Activated CD4-positive, alpha-beta T cell treated with anti-CD3 and anti-CD28 coated beads, Interleukin-2, Interleukin-6, amounts not matched to agents 100 ng/mL and 50 ng/mL, durations not matched to agents 16 hours and 8 hours (primary cell): ENCODE measurements around the gene KIZ.
A peak's percentile ranks its signal among the peaks of the same experiment; 100 is the strongest.

Source experiments
- DNase-seq: peaks from one replicate; pipeline ENCODE4 v3.0.0-alpha.2; 2020

KIZ gene, protein sequence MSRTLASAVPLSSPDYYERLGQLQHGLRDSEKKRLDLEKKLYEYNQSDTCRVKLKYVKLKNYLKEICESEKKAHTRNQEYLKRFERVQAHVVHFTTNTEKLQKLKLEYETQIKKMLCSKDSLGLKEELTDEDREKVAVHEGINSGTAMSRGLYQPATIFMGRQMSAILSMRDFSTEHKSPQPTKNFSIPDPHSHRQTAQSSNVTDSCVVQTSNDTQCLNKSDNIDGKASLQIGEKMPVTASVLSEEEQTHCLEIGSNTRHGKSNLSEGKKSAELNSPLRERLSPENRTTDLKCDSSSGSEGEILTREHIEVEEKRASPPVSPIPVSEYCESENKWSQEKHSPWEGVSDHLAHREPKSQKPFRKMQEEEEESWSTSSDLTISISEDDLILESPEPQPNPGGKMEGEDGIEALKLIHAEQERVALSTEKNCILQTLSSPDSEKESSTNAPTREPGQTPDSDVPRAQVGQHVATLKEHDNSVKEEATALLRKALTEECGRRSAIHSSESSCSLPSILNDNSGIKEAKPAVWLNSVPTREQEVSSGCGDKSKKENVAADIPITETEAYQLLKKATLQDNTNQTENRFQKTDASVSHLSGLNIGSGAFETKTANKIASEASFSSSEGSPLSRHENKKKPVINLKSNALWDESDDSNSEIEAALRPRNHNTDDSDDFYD

DNA sequence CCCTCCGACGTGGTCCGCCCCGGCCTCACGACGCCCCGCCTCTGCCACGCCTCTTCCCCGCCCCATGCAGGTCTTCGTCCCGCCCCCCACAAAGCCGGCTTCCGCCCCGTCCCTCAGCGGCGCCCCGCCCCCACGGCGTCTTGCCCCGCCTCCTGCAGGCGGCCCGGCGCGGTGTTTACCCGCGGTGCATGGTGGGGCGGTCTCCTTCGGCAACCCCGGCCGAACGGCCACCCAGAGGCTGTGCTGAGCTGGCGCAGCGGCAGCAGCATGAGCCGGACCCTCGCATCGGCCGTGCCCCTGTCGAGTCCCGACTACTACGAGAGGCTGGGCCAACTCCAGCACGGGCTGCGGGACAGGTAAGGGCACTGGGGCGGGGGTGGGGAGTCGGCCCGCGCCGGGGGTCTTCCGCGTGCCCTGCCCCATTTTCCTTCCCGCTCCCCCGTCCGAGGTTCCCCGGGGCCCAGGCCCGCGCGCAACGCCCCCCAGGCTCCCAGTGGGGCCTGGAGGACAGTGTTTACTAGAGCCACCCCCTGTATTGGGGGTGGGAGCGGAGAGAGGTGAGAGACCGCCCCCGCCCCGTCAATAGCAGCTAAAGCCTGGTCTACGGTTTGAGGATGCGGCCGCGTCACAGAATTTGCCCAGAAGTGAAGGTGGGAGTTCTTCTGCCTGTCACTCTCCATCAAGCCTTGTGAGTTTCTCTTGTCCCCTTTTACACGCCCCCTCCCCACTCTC, at the start of gene KIZ:
KIZ (plus strand) TSS at position 234 of the 732 bp plus-strand sequence; CDS start at position 268, 34 bp downstream.
- DNase-seq, result peak; percentile 98

DNA sequence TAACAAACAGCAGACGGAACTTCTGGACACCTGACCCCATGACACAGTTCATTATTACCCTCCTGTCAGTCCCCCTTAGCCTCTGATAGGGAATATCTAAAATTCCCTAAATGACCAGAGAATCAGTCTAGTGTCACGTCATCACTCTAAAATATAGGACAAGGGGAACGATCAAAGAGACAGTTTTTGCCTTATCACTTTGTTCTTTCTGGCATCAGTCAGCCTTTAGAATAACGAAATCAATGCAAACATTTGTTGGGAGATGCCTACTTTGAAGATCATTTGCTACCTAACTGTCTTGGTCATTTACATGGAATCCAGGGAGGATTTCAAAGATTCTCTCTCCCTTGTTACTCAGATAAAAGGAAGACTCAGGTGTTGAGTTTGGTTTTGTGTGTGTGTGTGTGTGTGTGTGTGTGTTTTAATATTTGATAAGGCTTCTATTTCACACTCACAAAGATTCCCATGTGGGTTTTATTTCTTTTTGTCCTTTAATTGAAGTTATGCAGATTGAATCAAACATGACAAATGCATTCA, 48.0 kb upstream of the KIZ start:
- no peak for DNase-seq

DNA sequence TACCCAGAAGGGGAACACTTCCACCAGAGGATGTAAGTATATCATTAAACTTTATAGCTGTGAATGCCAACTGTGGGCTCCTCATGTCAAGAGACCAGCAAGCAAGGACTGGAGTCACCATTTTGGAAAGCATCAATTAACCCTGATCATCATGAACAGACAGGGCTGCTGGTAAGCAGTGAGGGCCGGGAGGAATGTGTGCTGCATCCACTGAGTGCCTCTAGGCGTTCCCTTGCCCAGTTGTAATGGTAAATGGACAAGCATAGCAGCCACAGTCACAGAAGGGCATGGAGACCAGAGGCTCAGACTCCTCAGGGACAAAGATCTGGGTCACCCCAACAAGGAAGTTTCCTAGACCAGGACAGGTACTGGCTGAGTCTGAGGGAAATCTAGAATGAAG, 43.3 kb upstream of the KIZ start:
- no peak for DNase-seq

DNA sequence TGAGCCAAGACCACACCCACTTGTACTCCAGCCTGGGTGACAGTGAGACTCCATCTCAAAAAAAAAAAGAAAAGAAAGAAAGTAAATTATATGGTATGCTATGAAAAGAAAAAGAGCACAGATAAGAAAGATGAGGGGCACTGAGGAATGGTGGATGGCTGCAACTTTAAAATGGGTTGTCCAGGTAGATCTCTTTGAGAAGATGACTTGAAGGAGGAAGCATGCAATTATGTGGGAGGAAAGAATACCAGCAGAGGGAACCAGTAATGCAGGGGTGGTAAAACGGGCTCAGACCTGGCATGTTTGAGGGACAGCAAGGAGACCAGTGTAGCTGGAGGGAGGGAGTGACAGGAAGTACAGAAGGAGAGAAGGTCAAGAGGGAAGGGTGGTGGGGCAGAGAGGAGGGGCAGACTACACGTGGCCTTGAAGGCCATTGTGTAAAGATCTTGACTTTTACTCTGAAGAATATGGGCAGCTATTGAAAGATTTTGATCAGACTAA, 42.0 kb upstream of the KIZ start:
- DNase-seq, result no peak

DNA sequence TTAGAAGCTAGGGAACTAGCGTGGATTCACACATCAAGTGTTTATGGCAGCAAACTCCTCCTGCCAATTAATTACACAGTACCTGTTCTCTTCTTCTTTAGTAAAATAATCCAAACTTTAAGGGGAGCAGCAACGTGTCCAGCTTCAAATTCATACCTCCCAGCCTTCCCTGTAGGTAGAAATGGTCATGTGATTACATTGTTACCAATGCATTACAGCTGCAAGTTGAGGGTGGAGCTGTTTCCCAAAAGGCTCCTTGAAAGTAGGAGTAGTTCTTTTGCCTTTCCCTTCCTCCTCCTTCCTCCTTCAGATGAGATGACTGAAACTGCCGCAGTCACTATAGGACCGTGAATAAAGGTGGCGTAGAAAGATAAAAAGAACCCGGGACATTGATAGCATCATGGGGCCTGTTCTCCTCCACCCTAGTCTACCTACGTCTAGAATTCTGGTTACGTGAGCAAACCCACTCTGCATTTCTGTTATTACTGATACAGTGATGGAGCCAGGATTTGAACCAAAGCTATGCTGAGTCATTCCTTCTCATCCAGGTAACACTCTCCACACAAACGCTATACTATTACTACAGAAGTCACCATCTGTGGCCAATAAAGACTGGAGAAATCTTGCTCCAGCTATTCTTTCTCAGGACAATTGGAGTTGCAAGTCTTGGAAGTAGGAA, 37.9 kb upstream of the KIZ start:
- DNase-seq, result no peak

DNA sequence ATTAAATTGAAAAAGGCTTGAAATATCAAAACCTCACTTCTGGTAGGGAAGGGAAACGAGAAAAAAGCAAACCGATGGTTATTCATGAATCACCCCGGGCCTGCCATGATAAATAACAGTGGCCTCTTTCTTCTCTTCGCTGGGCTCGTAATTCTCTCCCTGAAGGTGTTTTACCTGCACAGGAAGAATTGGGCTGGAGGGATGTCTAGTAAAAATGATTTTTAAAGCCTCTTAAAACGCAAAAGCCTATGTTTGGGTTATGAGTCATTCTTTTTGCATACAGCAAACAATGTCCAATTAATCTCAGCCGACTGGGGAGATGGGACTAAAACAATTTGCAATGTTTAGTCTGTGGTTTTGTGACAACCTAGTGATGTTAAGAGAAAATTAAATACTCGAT, 36.5 kb upstream of the KIZ start:
- DNase-seq, result no peak

DNA sequence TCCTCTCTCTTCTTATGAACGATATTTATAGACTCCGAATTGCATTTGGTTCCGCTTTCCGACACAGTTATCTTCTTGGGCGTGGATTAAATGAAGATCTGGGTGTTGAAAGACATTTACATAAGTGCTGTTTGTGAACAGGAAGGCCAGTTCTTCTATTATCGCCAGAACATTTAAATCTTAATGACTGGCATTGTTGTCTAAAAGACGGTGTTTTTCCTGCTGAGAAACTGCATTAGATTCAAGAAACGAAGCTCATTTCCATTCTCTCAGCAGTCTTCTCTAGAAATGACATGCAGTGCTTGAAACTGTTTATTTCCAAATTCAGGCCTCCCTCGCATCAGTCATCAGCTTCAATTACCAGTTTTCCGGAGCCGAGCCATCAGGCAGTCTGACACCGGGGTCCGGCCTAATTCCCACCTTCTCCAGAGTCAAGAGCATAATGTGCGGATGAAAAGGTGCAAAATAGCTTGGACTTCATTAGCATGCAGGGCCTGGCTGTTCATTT, 35.7 kb upstream of the KIZ start:
- DNase-seq, result no peak

DNA sequence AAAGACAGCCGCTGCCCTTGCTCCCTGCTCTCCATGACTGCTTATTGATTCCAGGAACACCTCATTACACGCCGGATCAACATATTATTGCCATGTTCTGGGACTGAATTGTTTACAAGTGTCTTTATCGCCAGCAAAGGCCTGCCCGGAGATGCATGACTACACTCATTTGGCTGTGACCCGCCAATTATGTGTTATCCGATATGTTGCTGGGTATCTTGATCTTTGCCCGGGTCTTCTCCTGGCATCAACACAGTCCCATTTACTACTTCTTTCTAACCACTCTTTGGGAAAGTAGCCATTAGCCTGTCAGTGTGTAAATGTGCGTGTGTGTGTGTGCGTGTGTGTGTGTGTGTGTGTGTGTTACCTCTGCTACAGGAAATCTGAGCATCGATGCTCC, 35.2 kb upstream of the KIZ start:
- no peak for DNase-seq

DNA sequence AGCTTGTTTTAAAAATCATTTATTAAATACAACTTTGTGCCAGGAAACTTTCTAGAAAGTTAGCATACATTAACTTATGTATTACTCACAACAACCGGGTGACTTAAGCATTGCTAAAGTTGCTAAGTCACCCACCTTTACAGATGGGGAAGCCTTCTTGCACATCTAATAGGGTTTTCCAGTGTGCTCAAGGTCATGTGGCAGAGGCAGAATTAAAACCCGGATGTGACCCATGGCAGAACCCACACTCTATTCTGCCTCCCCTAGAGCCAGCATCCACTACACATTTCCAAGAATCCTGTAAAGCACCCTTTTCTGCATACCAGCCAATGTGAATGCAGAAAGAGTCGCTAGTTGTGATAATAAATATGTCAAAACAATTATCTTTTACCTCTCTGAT, 33.1 kb upstream of the KIZ start:
- no peak for DNase-seq

DNA sequence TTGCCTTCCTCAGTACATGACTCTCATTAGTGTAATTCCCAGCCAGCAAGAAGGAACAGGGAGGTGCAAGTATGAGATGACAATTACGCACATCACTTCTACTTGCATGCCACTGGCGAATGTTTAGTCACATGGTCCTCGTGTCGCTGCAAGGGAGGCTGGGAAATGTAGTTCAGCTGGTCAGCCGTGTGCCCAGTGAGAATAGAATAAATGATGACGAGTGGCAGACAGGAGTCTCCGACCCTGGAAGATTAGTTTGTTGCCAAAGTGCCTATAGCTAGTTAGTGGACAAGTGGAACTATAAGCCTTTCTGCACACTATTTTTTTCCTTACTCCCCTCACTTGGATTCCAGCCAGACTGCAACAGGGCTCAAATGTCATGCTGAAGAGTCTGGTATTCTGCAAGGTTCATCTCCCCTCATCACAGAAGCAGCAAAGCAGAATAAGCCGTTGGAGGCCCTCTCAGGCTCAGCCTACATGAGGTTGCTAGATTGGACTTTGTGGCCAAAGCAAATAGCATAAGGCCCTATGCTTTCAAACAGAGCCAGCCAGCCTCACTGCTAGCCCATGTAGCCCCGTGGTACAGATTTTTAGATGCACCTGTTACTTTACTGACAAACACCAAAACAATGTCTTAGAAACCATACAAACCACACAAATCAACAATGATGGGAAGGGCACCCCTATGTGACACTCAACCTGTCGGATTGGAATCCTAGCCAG, 29.4 kb upstream of the KIZ start:
- peak; percentile 27 for DNase-seq

DNA sequence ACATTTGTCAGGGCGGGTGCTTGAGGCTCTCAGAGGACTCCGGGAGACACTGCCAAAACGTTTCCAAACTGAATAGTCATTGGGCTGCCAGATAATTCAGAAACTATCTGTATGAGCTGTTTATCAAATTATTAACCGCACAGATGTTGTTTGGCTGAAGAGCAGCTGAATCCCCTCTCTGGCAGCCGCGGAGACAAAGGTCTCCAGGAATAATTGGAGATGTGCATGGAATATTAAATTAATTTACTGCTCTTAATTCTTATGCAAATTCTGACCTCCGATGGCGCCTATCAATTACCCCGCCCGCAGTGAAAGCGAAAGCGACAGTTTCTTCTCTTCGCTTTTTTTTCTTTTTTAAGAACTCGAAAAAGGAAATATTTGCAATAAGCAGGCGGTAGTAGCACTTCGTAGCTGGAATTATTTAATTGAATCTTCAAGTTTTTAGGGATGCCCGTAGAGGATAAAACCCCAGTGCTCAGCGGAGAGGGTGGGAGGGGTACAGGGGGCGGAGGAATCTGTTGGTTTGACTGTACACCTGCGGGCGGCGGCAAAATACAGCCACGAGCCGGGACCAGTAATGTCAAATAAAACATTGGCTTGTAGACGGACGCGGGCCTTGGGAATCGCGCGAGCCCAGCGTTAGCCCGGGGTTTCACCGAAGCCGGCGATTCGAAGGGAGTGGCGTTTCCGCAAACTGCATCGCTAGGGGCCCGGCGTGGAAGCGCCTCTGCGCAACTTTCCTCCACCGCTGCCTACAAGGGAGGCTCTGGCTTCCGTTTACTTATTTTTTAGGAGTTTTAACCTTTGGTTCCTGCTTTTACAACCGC, 25.9 kb upstream of the KIZ start:
- DNase-seq, result peak; percentile 62

DNA sequence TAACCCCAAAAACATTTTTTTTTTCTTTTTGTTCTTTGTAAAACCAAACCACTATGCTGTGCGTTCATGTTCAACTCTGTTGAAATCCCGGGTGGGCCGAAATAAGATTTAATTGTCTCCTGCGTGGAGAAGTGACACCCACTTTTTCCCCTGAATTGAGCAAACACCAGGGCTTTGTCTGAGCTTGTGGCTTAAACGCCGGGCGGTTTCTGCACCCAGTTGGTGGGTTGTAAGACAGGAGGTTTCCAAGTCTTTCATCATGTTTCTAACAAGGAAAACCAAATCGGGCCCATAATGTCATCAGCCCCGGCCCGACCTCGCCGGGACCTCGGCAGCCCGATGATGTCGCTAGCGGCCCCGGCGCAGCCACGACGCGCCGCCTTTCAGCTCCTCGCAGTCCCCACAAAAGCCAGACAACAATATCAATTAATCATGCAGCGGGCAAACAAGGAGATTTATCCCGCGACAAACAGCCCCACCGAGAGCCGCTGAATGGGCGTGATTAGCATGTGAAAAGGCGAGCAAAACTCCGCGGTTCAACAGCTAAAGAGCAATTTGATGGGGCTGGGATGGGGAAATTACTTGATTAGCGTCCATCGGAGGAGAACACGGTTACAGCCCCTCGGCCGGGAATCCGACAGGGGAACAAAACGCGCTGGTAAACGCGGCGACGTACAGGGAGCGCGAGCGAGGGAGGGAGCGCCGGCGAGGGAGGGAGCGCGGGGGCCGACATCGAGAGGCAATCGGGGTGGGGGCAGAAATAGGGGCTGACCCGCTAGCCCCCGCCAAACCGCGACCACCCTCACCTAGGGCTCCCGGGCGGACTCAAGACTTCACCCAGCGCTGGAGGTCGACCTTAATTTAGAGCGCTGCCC, 25.1 kb upstream of the KIZ start:
- DNase-seq, result peak; percentile 40

DNA sequence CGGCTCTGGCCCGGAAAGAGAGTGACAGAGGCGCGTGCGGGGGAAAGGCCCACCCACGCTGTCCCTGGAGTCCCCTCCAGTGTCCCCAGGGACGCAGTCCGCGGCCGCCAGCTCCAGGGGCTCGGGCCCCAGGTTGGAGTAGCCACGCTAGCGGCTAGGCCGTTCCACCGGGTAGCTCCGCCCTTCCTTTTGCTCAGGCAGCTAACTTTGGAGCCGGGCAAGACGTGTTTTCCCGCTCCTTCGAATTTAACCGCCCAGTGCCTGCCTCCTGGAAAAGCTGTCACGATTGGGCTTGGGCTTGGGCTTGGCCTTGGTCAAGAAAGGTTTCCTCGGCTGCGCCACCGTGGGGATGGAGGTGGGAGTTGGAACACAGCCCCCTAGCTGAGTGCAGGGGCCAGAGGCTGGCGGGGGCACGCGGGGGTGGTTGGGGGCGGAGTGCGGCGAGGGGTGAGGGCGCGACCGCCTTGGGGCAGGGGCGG, 24.4 kb upstream of the KIZ start:
- peak; percentile 10 for DNase-seq

DNA sequence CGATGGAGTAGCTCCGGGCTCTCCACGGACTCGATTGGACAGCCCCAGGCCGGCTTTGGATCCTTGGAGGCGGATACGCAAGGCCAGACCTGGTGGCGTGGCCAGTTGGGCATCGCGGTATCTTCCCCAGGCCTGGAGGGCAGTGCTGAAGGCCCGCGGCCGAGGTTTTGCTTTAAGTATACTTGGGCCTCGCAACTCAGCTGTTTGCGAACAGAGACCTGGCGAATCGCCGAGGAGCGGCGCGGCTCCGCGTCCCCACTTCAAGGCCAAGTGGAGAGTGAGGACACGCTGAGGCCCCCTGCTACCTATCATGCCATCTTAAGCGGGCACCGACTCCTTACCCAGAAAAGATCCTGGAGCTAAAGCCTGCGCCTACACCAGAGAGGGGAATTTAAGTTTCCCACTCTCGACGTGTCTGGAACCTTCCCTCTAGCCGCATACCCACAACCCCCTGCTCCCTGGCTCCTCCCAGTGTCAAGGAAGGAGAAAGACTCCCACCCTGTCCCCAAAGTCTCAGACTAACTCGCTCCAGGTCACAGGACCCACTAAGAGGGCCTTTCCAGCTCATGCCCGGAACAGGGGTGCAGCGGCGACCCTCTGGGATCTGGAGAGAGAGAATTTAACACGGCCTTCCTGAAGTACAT, 23.8 kb upstream of the KIZ start:
- peak; percentile 12 for DNase-seq

DNA sequence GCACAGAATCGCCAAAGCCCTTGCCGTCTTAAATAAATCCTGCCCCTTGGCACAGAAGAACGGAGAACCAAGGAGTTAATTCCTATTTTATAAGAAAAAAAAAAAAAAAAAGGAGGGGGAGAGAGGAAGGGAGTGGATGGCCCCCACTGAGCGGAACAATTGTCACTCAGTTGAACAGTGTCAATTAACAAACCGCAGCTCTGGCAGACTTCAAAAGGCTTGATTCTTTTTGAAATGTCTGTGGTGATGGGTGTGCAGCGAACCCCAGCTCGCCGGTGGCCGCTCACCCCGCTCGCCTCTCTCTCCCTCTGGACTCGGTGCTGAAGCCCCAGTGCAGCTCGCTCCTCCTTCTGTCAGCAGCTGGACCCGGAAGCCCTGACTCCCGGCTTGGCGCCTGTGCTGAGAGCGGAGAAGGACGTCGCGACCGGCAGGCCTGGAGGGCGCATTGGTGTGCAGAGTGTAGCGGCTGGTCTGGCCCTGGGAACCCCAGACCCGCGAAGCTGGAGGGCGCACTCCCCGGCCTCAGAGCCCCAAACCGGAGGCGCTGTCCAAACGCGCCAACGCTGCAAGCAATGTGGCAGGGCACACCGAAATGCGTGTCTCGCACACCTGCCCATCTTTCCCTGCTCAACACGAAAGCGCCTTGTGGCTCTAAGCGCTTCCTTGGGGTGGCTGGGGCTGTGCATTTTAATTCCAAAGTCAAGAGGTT, 23.1 kb upstream of the KIZ start:
- peak; percentile 43 for DNase-seq

DNA sequence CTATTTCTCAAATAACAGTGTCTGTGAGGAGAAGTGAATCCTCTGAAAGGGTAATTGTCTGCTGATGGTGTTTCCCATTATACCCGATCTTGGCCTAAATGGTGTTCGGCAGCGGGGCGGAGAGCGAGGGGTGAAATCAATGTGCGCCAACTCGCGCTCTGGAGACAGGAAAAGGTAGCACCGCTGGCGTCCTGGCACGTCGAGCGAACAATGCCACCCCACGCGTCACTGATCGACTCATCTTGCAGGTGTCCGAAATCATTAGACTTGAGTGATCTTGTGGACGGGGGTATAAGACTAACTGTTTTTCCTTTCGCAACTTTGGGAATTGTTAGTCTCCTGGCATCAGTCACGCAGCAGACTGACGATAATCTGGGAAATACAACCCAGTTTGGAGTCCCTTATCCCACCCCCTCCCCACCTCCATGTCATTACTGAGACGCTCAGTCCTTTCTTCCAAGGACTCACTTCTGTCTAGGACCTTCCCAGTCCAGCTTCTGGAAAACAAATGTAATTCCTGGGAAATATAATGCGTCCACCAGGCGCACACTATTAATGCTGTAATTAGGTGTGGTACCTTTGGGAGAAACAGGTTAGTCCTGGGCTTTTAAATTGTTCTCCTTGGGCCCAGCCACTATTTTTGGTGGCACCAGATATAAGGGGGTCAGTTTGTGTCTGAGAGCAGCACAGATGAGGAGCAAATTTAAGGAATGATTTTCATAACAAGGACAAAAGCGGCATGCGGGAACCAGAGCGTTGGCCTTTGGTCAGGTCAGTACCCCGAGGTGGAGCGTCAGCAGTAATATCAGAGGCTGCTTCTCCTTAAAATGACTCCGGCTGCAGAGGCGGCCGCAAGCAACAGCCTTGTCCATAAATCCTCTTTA, 22.1 kb upstream of the KIZ start:
- peak; percentile 10 for DNase-seq

DNA sequence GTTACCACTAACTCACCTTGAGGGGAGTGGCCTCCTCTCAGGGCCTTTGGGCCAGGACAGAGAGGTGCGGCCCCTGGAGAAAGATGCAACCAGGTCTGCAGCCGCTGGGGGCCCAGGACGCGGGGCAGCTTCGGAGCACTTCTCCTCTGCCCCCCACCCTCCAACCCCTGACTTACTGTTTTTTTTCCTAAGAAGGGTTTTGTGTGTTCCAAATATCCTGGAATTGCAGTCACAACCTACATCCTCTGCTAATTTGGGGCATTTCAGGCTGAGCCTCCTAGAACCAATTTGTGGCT, 21.5 kb upstream of the KIZ start:
- DNase-seq, result no peak

DNA sequence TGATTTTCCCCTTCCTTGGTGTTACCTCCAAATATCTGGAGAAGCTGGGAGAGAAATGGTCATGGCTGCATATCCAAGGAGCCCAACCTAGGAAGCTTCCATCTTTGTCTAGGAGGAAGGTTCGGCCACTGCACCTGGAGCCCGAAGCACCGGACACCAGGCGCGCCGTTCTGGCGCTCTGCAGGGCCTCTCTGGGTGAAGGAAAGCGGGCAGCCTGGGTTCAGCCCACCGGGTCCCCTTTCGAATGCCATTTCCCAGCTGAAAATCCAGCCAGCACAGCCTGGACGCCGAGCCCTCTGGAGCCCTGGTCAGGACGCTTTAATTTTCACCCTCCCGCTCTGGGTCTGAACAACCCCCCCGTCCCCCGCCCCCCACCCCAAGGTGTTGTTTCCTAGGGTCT, 21.0 kb upstream of the KIZ start:
- no peak for DNase-seq
